GM23338 (cell line): ENCODE data around the gene CXCR5.

ENCODE experiments used
- CTCF ChIP-seq, 2 experiments: fragments of 200-600 bp in 1 of 2; sonication (generic) in 1 of 2; conservative IDR thresholded peaks; 2 replicates each; pipeline versions ENCODE4 v1.5.1 to v1.6.1; 2016 to 2017; ENCODE audit warnings: antibody characterized with exemption in 2 of 2, low read depth in 2 of 2, mild to moderate bottlenecking in 2 of 2, moderate library complexity in 1 of 2
- ETS1 ChIP-seq: IDR thresholded peaks from 2 replicates; pipeline ENCODE4 v1.6.1; 2016; ENCODE audit warnings: antibody characterized with exemption
- EZH2 ChIP-seq: fragments of 200-600 bp; sonication (generic); IDR thresholded peaks from one replicate; pipeline ENCODE4 v1.8.0; 2017; ENCODE audit warnings: antibody characterized with exemption, mild to moderate bottlenecking, low read depth; ENCODE audit not compliant: unreplicated experiment
- EZH2phosphoT487 ChIP-seq: fragments of 200-600 bp; sonication (generic); IDR thresholded peaks from one replicate; pipeline ENCODE4 v1.8.1; 2018; ENCODE audit warnings: antibody characterized with exemption; ENCODE audit not compliant: unreplicated experiment
- JUNB ChIP-seq: IDR thresholded peaks from one replicate; pipeline ENCODE4 v1.6.1; 2016; ENCODE audit warnings: antibody characterized with exemption; ENCODE audit not compliant: unreplicated experiment
- POLR2AphosphoS5 ChIP-seq: IDR thresholded peaks from 2 replicates; pipeline ENCODE4 v1.6.1; 2016; ENCODE audit warnings: antibody characterized with exemption, low read depth
- REST ChIP-seq: IDR thresholded peaks from one replicate; pipeline ENCODE4 v1.6.1; 2018; ENCODE audit warnings: antibody characterized with exemption; ENCODE audit not compliant: unreplicated experiment
- ZNF331 ChIP-seq: fragments of 250-450 bp; sonication (Bioruptor Pico); IDR thresholded peaks from 2 replicates; pipeline ENCODE4 v1.5.0; 2020; ENCODE audit warnings: low read depth, mild to moderate bottlenecking, moderate library complexity

- TF ChIP-seq CTCF (conservative IDR thresholded peaks at IDR 0.05; ENCODE audit: low read depth in 2 of 2) (no peak), POLR2AphosphoS5 (no peak), EZH2phosphoT487 (no peak), EZH2 (no peak), REST (no peak), JUNB (no peak), ETS1 (no peak), ZNF331 (no peak)
Observed at GRCh38 chr11:118922745-118923627, 39.3 kb downstream of the CXCR5 start.
